PFSK-1 (cell line): Measurements from ENCODE around the gene ADGRE1.

Source experiments
- FOXP2 ChIP-seq: optimal IDR thresholded peaks from 2 replicates; pipeline ENCODE3; 2011; ENCODE audit warnings: borderline replicate concordance, control low read depth, inconsistent platforms; ENCODE audit not compliant: insufficient read depth; ENCODE audit errors: extremely low read length, extremely low read depth
- POLR2AphosphoS5 ChIP-seq: IDR thresholded peaks from 2 replicates; pipeline ENCODE4 v1.6.1; 2012; ENCODE audit warnings: low read depth, mild to moderate bottlenecking, control low read depth, low read length, moderate library complexity
- REST ChIP-seq, 2 experiments: IDR thresholded peaks; 2 replicates each; pipeline versions ENCODE4 v1.6.1 to v1.8.0; 2011 to 2012; ENCODE audit warnings: low read depth in 2 of 2, low read length in 2 of 2, control low read depth in 1 of 2, inconsistent platforms in 1 of 2, mild to moderate bottlenecking in 1 of 2, moderate library complexity in 1 of 2; ENCODE audit not compliant: insufficient read depth in 1 of 2
- SIN3A ChIP-seq: IDR thresholded peaks from 2 replicates; pipeline ENCODE4 v1.6.1; 2012; ENCODE audit warnings: mild to moderate bottlenecking, low read length, moderate library complexity, borderline replicate concordance; ENCODE audit not compliant: insufficient read depth
- TAF1 ChIP-seq: IDR thresholded peaks from 2 replicates; pipeline ENCODE4 v1.6.1; 2012; ENCODE audit warnings: low read length, control low read depth, borderline replicate concordance; ENCODE audit not compliant: insufficient read depth

The ADGRE1 gene

GRCh38 chr19:6970443-6970842, 83.1 kb downstream of the ADGRE1 start:
- TF ChIP-seq REST (IDR thresholded peaks at IDR 0.05; ENCODE audit: insufficient read depth in 1 of 2, low read depth in 2 of 2, low read length in 2 of 2), result no peak
- TF ChIP-seq SIN3A, result no peak
- no peak for TF ChIP-seq POLR2AphosphoS5
- TF ChIP-seq FOXP2, result no peak
- no peak for TF ChIP-seq TAF1

- TF ChIP-seq POLR2AphosphoS5 (no peak), SIN3A (no peak), REST (IDR thresholded peaks at IDR 0.05; ENCODE audit: insufficient read depth in 1 of 2, low read depth in 2 of 2, low read length in 2 of 2) (no peak), TAF1 (no peak), FOXP2 (no peak)
Measured at GRCh38 chr19:6971366-6971765, 84.0 kb downstream of the ADGRE1 start.

GRCh38 chr19:6976197-6976596, 88.8 kb downstream of the ADGRE1 start:
- no peak for TF ChIP-seq SIN3A
- TF ChIP-seq FOXP2, result no peak

- TF ChIP-seq TAF1, result no peak
- no peak for TF ChIP-seq FOXP2
- TF ChIP-seq POLR2AphosphoS5, result no peak
- TF ChIP-seq REST (IDR thresholded peaks at IDR 0.05; ENCODE audit: insufficient read depth in 1 of 2, low read depth in 2 of 2, low read length in 2 of 2), result no peak
- no peak for TF ChIP-seq SIN3A
Measured at GRCh38 chr19:6979399-6979798, 92.0 kb downstream of the ADGRE1 start.

- no peak for TF ChIP-seq POLR2AphosphoS5
- TF ChIP-seq REST (IDR thresholded peaks at IDR 0.05; ENCODE audit: insufficient read depth in 1 of 2, low read depth in 2 of 2, low read length in 2 of 2), result no peak
- TF ChIP-seq FOXP2, result no peak
Measured at GRCh38 chr19:6983448-6983847, 96.1 kb downstream of the ADGRE1 start.

- TF ChIP-seq FOXP2 (no peak), REST (IDR thresholded peaks at IDR 0.05; ENCODE audit: insufficient read depth in 1 of 2, low read depth in 2 of 2, low read length in 2 of 2) (no peak), TAF1 (no peak), POLR2AphosphoS5 (no peak), SIN3A (no peak)
Measured at GRCh38 chr19:6987850-6988249, 100.5 kb downstream of the ADGRE1 start.
